GM12864 (cell line): ENCODE measurements around the gene BCL11B.

Experiments
- DNase-seq: peaks from one replicate; pipeline ENCODE4 v3.0.0-alpha.2; 2011; ENCODE audit warnings: low read depth
- H3K4me3 ChIP-seq: 2 replicates; pipeline ENCODE4 v1.5.1; 2011; ENCODE audit warnings: mild to moderate bottlenecking, low read depth, low read length, control low read depth
- CTCF ChIP-seq: IDR thresholded peaks from 2 replicates; pipeline ENCODE4 v1.5.1; 2011; ENCODE audit warnings: low read depth, mild to moderate bottlenecking, moderate library complexity, low read length, control low read depth, inconsistent platforms; ENCODE audit errors: missing control alignments

Gene BCL11B

DNA sequence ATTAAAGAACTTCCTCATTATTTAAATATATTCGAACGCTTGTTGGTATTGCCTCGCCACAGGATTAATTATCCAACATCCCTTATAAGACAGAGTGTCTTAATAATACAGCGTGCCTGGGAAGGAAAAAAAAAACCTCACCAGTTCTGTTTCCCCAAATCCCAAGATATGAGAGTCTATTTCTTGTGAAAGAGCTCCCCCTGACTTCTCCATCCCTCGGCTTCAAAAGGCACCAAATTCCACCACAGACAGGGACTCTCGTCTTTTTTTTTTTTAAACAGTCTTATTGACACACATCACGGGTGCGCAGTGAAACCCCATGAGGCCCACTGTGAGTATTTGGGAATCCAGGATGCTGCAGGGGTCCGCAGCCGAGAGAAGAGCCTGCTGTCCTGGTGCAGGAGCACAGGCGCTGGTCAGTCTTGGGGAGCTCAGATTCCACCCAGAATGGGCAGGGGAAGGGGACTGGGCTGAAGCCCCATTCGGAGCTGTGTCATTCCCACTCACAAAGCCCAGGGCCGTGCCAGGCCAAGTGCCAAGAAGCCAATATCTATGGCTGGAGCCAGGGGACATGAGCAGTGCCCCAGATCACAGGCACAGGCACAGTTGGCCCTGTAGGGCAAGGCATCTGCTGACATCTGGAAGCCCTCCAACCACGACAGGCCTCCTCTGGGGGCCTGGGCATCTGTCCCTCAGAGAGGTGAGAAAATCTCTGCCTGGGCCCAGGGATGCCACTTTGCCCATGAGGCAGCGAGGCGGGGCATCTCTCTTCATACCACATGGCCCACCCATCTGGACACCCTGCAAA is 71.9 kb downstream of the BCL11B start:
- no peak for TF ChIP-seq CTCF
- H3K4me3 ChIP-seq, result no peak overlapping the region
- DNase-seq, result no peak

DNA sequence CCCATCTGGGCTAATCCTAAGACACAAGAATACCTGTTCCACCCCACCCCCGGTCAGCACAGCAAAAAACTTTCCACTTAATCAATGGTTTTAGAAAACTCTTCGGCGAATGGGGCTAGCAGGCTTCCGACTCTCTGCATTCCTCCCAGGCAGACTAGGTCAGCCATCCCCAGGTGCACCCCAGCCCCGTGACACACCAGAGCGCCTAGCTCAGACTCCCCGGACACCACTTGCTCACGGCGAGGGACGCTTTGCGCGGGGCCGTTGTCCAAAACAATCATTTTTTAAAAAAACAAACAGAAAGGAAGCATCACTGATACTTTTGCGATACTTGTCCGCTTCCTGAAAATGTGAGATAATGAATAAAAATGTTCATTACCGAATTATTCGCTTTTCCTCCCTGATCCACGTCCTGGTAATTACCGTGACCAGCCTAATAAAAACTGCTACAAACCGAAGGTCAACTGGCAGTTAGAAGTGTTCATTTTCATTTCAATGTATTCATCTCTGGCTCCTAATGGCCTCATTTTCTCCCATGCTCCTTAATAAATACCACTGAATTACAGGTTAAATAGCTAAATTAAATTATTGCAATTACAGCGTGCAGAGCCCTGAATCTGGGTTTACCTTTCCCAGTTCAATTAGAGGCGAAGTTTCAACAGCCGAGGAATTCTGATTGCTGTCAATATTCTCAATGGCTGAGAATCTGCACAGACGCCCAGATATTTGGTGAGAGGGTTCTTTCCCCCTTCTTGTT is 73.1 kb downstream of the BCL11B start:
- H3K4me3 ChIP-seq, result no peak overlapping the region
- DNase-seq, result no peak

GRCh38 chr14:99196310-99196650 is 75.7 kb downstream of the BCL11B start:
- TF ChIP-seq CTCF, result no peak
- no peak for DNase-seq
- no peak overlapping the region for H3K4me3 ChIP-seq

More for the DNA sequence above, 73.1 kb downstream of the BCL11B start:
- TF ChIP-seq CTCF, result no peak

DNA sequence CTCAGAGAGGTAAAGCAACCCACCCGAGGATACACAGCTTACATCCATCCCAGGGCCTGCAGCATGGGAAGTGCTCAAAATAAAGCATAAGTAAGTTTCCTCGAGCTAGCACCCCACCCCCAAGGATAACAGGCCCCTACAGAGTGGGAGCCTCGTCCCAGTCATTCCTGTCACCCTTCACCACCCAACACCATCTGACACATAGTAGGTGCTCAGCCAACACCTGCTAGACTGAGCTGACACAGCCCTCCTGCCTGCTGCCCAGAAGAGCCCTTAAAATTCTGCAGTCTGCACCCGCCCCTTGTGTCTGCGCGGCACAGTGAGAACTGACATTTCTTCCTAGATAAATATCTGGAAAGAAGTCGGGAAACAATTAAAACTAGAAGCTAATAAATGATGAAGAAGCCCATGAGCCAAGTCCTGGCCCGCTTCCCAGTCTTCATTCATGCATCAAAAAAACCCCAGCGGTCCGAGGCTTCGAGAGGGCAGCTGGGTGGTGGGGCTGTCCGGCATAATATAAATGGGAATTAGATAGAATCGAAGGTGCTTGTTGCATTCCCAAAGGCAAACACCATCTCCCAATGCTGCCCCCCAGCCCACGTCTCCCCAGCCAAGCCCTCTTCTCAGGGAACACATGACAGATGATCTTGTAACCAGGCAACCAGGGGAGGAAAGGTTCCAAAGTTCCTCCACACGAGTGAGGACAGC is 76.2 kb downstream of the BCL11B start:
- TF ChIP-seq CTCF, result no peak
- no peak overlapping the region for H3K4me3 ChIP-seq
- DNase-seq, result no peak

DNA sequence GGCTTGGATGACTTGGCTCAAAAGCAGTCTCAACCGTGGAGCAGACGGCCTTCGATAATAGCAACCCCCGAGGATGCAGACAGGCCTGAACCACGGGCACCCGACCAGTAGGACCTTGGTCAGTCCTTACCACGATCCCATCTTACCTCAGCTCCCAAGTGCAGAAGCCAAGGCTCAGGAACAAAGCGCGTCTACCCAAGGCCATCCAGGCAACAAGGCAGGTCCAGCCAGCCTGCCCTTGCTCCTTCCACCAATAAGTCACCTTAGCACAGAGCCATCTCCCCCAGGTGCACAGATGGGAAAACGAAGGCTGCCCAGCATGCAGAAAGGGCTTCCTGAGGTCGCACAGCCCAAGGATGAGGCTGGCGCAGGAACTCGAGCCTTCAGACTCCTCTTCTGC is 77.3 kb downstream of the BCL11B start:
- DNase-seq, result no peak
- H3K4me3 ChIP-seq, result no peak overlapping the region
- TF ChIP-seq CTCF, result no peak

- no peak for DNase-seq
- no peak overlapping the region for H3K4me3 ChIP-seq
- no peak for TF ChIP-seq CTCF
These were observed 77.9 kb downstream of the BCL11B start for GRCh38 chr14:99194136-99194535.
